Memory B cell (primary cell): ENCODE data around the gene COQ9.
"Not testable (repeated sequence)": the region's sequence is repeated elsewhere in the genome, so short reads cannot be mapped to it uniquely, and the experiment has no call there.

ENCODE experiments used
- ATAC-seq: fragments of 150-1000 bp; cut with Tn5 transposase; 2 replicates; pipeline ENCODE4 v1.10.0; 2021; ENCODE audit warnings: low read depth, mild to moderate bottlenecking, moderate library complexity
- DNase-seq, 2 donors: peaks; one replicate each; pipeline ENCODE4 v3.0.0; 2022; ENCODE audit warnings: low spot score in 2 of 2
- H3K27ac Mint-ChIP-seq: one replicate; pipeline ENCODE4 v1.8.0; 2022; ENCODE audit warnings: mild to moderate bottlenecking, moderate library complexity, mixed read lengths
- H3K27me3 Mint-ChIP-seq: one replicate; pipeline ENCODE4 v1.8.0; 2022; ENCODE audit warnings: mixed read lengths
- H3K36me3 Mint-ChIP-seq: one replicate; pipeline ENCODE4 v1.8.0; 2022; ENCODE audit warnings: mild to moderate bottlenecking, mixed read lengths
- H3K4me1 Mint-ChIP-seq: one replicate; pipeline ENCODE4 v1.8.0; 2022; ENCODE audit warnings: mixed read lengths
- H3K4me3 Mint-ChIP-seq: one replicate; pipeline ENCODE4 v1.8.0; 2022; ENCODE audit warnings: mild to moderate bottlenecking, moderate library complexity, mixed read lengths
- H3K9me3 Mint-ChIP-seq: one replicate; pipeline ENCODE4 v1.8.0; 2022; ENCODE audit warnings: mixed read lengths

The COQ9 gene, protein sequence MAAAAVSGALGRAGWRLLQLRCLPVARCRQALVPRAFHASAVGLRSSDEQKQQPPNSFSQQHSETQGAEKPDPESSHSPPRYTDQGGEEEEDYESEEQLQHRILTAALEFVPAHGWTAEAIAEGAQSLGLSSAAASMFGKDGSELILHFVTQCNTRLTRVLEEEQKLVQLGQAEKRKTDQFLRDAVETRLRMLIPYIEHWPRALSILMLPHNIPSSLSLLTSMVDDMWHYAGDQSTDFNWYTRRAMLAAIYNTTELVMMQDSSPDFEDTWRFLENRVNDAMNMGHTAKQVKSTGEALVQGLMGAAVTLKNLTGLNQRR

DNA sequence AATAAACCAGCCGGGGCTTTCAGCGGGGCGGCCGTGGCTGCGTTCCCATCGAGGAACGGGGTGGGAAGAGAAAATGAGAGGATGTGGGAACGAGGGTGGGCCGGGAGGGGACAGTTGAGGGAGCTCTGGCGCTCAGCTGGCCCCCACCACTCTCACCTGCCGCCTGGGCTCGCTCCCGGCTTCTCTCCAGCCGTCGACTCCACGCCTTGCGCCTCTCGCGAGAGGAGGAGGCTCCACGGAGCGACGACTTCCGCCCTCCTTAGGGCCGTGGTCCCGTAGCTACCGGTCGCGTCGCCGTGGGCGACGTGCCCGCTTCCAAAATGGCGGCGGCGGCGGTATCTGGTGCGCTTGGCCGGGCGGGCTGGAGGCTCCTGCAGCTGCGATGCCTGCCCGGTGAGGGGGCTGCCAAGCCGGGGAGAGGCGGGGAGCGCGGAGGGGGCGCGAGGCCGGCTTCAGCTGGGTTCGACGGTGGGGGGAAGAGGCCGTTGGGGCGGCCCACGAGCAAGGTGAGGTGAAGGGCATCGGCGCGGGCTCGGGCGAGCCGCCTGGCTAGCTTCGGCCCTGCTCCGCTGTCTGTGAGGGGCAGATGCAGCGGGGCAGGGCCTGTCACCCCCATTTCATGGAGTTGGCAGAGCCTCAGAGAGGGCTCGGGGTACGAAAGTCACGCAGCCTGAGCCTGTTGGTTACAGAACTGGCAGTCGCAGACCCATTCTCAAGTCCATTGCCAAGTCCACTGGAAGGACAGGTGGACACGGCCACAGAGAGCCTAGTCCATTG lies at the start of gene COQ9, which contains the start of gene CIAPIN1:
Gene COQ9, plus strand, starts transcription at position 294 of the 777 bp plus-strand sequence. Its CDS starts 27 bp downstream, at position 321.
Gene CIAPIN1, minus strand, starts transcription at position 200 of the 777 bp plus-strand sequence. CDS start 6,457 bp downstream, outside the sequence.
- peak within 1 kb of the TSS; percentile 96 for H3K27ac Mint-ChIP-seq
- H3K4me1 Mint-ChIP-seq = peaks cover 11% of the 10 kb centered on the region
- peak; percentile 83 to 84 for DNase-seq
- peaks cover 4% of the 10 kb centered on the region for H3K36me3 Mint-ChIP-seq
- H3K4me3 Mint-ChIP-seq = peak within 1 kb of the TSS; percentile 92
- H3K9me3 Mint-ChIP-seq = no peaks in the 10 kb centered on the region
- H3K27me3 Mint-ChIP-seq = no peaks in the 10 kb centered on the region
- ATAC-seq = peak; percentile 97

DNA sequence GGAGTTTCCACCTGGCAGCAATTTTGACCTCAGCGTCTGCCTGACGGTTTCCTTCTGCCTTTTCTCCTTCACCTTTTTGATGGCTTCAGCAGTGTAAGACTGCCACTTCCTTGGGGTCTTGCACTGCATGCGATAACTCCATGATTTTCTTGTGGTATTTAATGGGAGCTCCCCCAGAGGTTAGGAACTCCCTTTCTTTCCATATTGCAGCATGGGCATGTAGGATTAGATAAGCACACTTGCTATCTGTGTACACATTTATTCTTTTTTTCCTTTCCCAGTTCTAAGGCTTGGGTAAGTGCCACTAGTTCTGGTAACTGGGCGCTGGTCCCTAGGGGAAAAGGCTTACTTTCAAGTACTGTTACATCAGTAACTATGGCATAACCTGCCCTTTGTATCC lies 49.8 kb upstream of the COQ9 start:
- H3K4me1 Mint-ChIP-seq = peaks cover 10% of the 10 kb centered on the region
- H3K27ac Mint-ChIP-seq, DNase-seq, ATAC-seq, H3K9me3 Mint-ChIP-seq, H3K4me3 Mint-ChIP-seq, H3K27me3 Mint-ChIP-seq, H3K36me3 Mint-ChIP-seq: not testable (repeated sequence)

DNA sequence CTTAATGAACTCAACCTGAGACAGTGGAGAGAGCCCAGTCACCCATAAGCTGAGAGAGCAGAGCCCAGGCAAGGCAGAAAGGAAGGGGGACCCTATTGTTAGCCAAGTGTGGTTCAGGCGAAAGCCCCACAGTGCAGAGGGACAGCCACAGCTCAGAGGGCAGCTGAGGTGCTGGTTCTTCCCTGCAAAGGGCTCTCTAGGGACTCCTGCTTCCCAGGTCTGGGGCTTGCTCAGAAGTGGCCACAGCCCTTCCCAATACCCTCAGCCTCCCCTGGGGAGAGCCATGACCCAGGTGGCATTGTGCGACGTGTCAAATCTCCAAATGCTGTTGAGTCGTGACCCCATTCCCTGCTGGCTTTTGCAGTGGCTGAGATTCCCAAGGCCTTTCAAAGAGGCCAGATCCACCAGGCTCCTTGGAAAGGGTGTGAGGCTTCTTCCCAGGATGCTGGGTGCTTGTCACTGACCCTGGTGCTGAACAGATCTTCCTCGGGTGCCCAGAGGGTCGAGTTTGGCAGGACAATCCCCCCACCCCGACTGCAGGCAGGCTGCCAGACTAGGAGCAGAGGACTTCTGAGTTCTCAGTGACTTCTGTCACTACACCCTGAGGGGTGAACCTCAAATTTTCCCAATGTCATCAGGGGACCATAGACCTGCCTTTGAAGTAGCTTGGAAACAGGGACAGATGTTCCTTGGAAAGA lies 45.2 kb upstream of the COQ9 start:
- Mint-ChIP-seq H3K4me1 (peaks cover 16% of the 10 kb centered on the region), H3K36me3 (no peaks in the 10 kb centered on the region), H3K27ac (no peak overlapping the region), H3K9me3 (no peaks in the 10 kb centered on the region), H3K4me3 (no peak overlapping the region), H3K27me3 (no peaks in the 10 kb centered on the region)
- ATAC-seq (no peak), DNase-seq (no peak)

- ATAC-seq (no peak), DNase-seq (no peak)
- Mint-ChIP-seq H3K27ac (no peak within 1 kb of the TSS), H3K4me3 (no peak within 1 kb of the TSS), H3K9me3 (no peaks in the 10 kb centered on the region), H3K27me3 (no peaks in the 10 kb centered on the region), H3K4me1 (peaks cover 17% of the 10 kb centered on the region), H3K36me3 (no peaks in the 10 kb centered on the region)
Observed at GRCh38 chr16:57403965-57404817, 43.1 kb upstream of the COQ9 start, which contains the start of gene CCL17. TSS of gene CCL17 (plus strand) at chr16:57404767. CDS start at chr16:57413933, 9,166 bp downstream.

DNA sequence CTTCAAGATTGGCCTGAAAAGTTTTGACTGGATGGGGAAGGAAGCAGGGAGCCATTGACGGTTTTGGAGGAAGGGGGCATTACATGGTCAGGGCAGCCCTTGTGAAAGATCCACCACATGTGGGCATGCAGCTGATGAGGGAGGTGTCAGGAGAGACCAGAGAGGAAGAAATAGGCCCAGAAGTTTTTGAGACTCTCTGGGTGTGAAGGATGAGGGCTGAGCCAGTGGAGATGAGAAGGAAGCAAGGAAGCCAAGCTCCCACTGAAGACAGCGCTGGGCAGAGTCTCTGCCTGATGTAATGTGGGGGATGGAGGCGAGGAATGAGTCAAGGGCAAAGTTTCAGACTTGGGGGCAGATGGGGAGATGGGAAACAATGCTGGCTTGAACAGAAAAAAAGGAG lies 42.2 kb upstream of the COQ9 start:
- no peak for ATAC-seq
- Mint-ChIP-seq H3K4me1 (peaks cover 17% of the 10 kb centered on the region), H3K4me3 (no peak overlapping the region), H3K36me3 (no peaks in the 10 kb centered on the region), H3K9me3 (no peaks in the 10 kb centered on the region), H3K27ac (no peak overlapping the region), H3K27me3 (no peaks in the 10 kb centered on the region)
- DNase-seq = no peak

GRCh38 chr16:57406881-57407280 lies 40.4 kb upstream of the COQ9 start:
- Mint-ChIP-seq H3K36me3 (no peaks in the 10 kb centered on the region), H3K9me3 (no peaks in the 10 kb centered on the region), H3K27me3 (no peaks in the 10 kb centered on the region), H3K4me3 (no peak overlapping the region), H3K4me1 (peaks cover 16% of the 10 kb centered on the region), H3K27ac (no peak overlapping the region)
- DNase-seq = no peak
- no peak for ATAC-seq

DNA sequence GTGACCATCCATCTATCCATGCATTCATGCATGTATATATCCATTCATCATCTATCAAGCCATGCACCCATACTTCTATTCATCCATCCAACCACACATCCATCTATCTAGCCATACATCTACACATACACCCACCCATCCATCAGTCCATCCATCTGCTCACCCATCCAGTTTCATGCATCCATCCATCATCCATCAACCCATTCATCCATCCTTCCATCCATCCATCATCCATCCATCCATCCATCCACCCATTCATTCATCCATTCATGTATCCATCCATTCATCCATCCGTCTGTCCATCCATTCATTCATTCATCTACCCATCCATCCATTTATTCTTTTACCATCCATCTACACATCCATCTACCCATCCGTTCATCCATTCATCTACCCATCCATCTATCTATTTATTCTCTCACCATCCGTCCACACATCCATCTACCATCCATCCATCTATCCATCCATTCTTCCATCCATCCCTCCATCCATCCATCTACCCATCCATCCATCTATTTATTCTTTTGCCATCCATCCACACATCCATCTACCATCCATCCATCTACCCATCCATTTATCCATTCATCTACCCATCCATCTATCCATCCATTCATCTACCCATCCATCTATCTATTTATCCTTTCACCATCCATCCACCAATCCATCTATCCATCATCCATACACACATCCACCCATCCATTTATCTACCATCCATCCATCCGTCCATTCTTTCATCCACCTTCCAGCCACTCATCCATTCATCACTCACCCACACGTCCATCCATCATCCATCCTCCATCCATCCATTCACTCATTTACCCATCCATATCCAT lies 39.5 kb upstream of the COQ9 start:
- ATAC-seq (no peak), DNase-seq (no peak)
- no peak overlapping the region for H3K27ac Mint-ChIP-seq
- no peak overlapping the region for H3K4me3 Mint-ChIP-seq
- H3K27me3 Mint-ChIP-seq = no peaks in the 10 kb centered on the region
- H3K36me3 Mint-ChIP-seq = no peaks in the 10 kb centered on the region
- H3K4me1 Mint-ChIP-seq = peaks cover 16% of the 10 kb centered on the region
- H3K9me3 Mint-ChIP-seq = no peaks in the 10 kb centered on the region

GRCh38 chr16:57409065-57409464 lies 38.2 kb upstream of the COQ9 start:
- Mint-ChIP-seq H3K4me3 (no peak overlapping the region), H3K36me3 (no peaks in the 10 kb centered on the region), H3K4me1 (peaks cover 29% of the 10 kb centered on the region), H3K27me3 (no peaks in the 10 kb centered on the region), H3K27ac (no peak overlapping the region), H3K9me3 (no peaks in the 10 kb centered on the region)
- DNase-seq (no peak), ATAC-seq (no peak)

GRCh38 chr16:57409870-57410587 lies 37.2 kb upstream of the COQ9 start:
- Mint-ChIP-seq H3K9me3 (no peaks in the 10 kb centered on the region), H3K4me1 (peaks cover 29% of the 10 kb centered on the region), H3K4me3 (no peak overlapping the region), H3K27ac (no peak overlapping the region), H3K36me3 (no peaks in the 10 kb centered on the region), H3K27me3 (no peaks in the 10 kb centered on the region)
- ATAC-seq = no peak
- no peak for DNase-seq

GRCh38 chr16:57411362-57411976 lies 35.8 kb upstream of the COQ9 start:
- no peaks in the 10 kb centered on the region for H3K9me3 Mint-ChIP-seq
- H3K27ac Mint-ChIP-seq = no peak overlapping the region
- DNase-seq (no peak), ATAC-seq (no peak)
- no peaks in the 10 kb centered on the region for H3K27me3 Mint-ChIP-seq
- H3K4me3 Mint-ChIP-seq = no peak overlapping the region
- peaks cover 28% of the 10 kb centered on the region for H3K4me1 Mint-ChIP-seq
- H3K36me3 Mint-ChIP-seq = no peaks in the 10 kb centered on the region

DNA sequence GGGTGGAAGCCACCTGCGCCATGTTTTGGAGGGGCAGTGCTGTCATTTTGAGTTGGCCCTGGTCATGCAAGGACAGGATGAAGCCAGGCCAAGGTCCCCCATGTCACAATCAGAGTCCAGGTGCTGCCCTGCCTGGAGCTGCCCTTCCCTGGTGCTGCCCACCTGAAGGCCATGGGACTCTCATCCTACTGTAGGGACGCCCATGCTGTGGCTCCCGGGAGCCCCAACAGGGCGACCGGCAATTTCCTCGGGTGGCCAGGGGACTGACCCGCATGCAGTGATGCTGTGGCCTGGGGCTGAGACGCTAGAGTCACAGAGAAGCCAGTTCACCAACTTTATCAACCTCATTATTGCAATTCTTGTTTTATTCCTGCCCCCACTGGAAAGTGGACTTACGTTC lies 34.7 kb upstream of the COQ9 start:
- peaks cover 36% of the 10 kb centered on the region for H3K4me1 Mint-ChIP-seq
- ATAC-seq (no peak), DNase-seq (no peak)
- no peaks in the 10 kb centered on the region for H3K9me3 Mint-ChIP-seq
- no peak overlapping the region for H3K4me3 Mint-ChIP-seq
- H3K27me3 Mint-ChIP-seq = no peaks in the 10 kb centered on the region
- no peaks in the 10 kb centered on the region for H3K36me3 Mint-ChIP-seq
- H3K27ac Mint-ChIP-seq = no peak overlapping the region

- H3K4me3 Mint-ChIP-seq = peak overlapping the region; percentile 2
- peak overlapping the region; percentile 31 for H3K27ac Mint-ChIP-seq
- no peaks in the 10 kb centered on the region for H3K27me3 Mint-ChIP-seq
- DNase-seq = peak; percentile 58 to 75
- H3K36me3 Mint-ChIP-seq = no peaks in the 10 kb centered on the region
- ATAC-seq = peak; percentile 96
- H3K9me3 Mint-ChIP-seq = no peaks in the 10 kb centered on the region
- peaks cover 39% of the 10 kb centered on the region for H3K4me1 Mint-ChIP-seq
Observed at GRCh38 chr16:57413301-57413730, 34.0 kb upstream of the COQ9 start.
